ENCODE measurements around the gene SNRPA.

DNA sequence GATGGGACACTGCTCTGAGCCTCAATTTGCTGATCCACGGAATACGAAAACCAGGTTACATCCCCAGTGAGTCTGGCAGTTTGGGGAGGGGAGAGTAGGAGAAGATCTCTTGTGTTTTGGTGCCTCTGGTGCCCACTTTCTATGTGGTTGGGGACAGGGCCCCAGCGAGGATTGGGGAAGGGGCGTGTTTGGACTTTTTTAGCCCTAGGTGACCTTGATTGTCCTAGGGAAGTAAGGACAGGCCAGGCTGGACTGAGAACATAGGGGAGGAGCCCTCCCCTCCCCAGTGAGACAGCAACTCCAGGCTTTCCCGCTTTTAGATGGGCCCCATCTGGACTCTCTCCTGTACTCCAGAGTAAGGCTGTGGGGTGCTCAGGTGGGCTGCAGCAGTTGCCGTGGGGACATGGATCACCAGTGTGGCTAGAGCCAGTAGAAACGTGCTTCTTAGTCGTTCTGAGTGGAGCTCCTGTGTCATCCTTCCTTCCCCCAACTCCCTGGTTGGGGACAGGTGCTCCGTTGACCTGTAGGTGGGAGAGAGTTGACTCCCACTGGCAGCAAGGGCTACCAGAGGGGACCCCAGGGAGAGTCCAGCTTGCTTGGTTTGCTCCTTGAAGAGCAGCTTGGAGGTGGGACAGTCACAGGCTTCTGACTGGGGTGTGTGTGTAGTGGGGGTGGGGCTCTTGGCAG, 52.3 kb downstream of the SNRPA start:
- TF ChIP-seq, protein P1, sequence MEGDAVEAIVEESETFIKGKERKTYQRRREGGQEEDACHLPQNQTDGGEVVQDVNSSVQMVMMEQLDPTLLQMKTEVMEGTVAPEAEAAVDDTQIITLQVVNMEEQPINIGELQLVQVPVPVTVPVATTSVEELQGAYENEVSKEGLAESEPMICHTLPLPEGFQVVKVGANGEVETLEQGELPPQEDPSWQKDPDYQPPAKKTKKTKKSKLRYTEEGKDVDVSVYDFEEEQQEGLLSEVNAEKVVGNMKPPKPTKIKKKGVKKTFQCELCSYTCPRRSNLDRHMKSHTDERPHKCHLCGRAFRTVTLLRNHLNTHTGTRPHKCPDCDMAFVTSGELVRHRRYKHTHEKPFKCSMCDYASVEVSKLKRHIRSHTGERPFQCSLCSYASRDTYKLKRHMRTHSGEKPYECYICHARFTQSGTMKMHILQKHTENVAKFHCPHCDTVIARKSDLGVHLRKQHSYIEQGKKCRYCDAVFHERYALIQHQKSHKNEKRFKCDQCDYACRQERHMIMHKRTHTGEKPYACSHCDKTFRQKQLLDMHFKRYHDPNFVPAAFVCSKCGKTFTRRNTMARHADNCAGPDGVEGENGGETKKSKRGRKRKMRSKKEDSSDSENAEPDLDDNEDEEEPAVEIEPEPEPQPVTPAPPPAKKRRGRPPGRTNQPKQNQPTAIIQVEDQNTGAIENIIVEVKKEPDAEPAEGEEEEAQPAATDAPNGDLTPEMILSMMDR (conservative IDR thresholded peaks at IDR 0.05), result no peak
- TF ChIP-seq EZH2 (IDR thresholded peaks at IDR 0.05; ENCODE audit: low read depth), result no peak
